Right lobe of liver (tissue), 4 donors: ENCODE measurements around the gene RTKN2.

Experiments used
- CTCF ChIP-seq, 4 donors: fragments of 200-600 bp in 3 of 4; fragments of 450-650 bp in 1 of 4; IDR thresholded peaks; one replicate each; pipeline versions ENCODE4 v1.5.1 to v1.8.0; 2016 to 2022; ENCODE audit warnings: antibody characterized with exemption in 4 of 4, mild to moderate bottlenecking in 2 of 4
- POLR2A ChIP-seq: fragments of 450-650 bp; IDR thresholded peaks from one replicate; pipeline ENCODE4 v1.6.1; 2017; ENCODE audit warnings: antibody characterized with exemption, mild to moderate bottlenecking
- donor health status: DM: no; HTN: no; CAD: no.
- donor health status: DM: no; HTN: no; CAD: no.
- donor health status: DM: no; HTN: yes; CAD: no.

- TF ChIP-seq POLR2A, result no peak
- TF ChIP-seq CTCF (IDR thresholded peaks at IDR 0.05), result no peak
Measured at GRCh38 chr10:62243647-62243997, 25.0 kb downstream of the RTKN2 start.
